NCI-H524 (cell line): Measurements from ENCODE around the gene EHBP1.
"Not testable (repeated sequence)": the region's sequence is repeated elsewhere in the genome, so short reads cannot be mapped to it uniquely, and the experiment has no call there.

Experiments used
- DNase-seq, 2 experiments: peaks; one replicate each; lab custom pipeline; 2025; lab: John Stamatoyannopoulos, UW

The EHBP1 gene

GRCh38 chr2:62736899-62737559, 31.5 kb downstream of the EHBP1 start:
- no peak for DNase-seq

- no peak for DNase-seq
Measured at GRCh38 chr2:62738981-62739936, 33.7 kb downstream of the EHBP1 start.

DNA sequence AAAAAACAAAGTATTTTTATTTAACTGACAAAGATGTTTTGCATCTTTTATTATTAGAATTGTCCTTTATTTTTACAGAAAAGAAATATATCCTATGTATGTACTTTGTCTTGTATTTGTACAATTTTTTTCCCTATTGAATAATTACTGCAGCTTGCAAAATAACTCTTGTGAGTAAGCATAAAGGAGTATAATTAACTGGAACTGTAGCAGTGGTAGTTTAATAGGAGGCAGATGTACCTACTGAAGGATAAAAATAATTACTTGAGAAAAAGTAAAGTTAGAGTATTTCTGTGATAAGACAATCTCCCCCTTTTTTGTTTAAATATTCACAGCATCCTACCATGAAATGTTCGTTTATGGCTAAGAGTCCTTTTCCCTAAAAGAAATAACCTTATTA, 34.7 kb downstream of the EHBP1 start:
- DNase-seq: no peak

- no peak for DNase-seq
Measured at GRCh38 chr2:62741127-62741526, 35.6 kb downstream of the EHBP1 start.

- DNase-seq: no peak
Measured at GRCh38 chr2:62741954-62742722, 36.6 kb downstream of the EHBP1 start.

DNA sequence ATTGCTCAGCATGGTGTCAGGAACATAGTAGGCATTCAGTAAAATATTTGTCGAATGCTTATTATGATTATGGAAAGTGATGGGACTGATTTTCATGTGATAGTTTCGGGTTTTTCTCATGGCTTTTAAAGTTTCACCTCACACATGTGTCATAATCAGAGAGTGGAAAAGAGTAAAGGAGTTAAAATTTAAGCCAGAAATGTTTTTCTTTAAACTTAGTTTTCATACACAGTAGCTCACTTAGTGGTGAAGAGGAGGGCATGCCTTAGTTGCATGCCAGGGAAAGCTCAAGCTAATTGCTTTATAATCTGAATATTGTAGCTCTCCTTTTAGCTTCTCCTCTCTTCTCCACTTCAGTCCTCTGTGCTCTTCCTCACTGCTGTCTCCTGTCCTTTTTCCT, 38.0 kb downstream of the EHBP1 start:
- DNase-seq: no peak

DNA sequence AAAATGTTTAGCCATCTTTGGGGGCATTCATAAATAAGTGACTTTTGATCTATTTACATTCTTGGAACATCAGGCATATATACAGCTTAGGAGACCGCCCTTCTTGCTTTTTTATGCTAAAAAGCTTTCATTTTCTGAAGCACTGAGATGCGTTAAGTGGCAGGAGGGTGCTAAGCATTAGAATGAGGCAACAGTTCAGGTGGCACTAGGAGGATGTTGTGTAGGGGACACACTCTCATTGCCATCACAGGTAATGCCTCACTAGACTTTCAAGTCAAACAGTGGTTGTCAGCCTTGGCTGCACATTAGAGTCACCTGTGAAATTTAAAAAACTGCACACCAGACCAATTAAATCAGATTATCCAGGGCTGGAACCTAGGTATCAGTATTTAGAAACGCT, 39.1 kb downstream of the EHBP1 start:
- no peak for DNase-seq

GRCh38 chr2:62745891-62746481, 40.5 kb downstream of the EHBP1 start:
- no peak for DNase-seq

GRCh38 chr2:62747169-62747568, 41.7 kb downstream of the EHBP1 start:
- DNase-seq: no peak

DNA sequence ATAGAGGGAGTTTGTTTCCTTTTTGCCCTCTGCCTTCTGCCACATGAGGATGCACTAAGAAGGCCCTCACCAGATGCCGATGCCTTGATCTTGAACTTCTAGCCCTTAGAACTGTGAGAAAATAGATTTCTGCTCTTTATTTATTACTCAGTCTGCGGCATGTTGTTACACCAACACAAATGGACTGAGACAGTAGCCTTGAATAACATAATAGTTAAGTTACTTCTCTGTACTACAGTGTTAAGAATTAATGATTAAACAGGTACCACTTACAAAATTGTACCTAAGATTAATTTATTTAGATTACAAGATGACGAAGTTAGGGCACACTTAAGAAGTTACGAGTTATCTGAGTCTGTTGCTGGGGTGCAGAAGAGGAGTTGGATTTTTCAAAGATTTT, 42.4 kb downstream of the EHBP1 start:
- DNase-seq: no peak

- not testable (repeated sequence) for DNase-seq
Measured at GRCh38 chr2:62749111-62749510, 43.6 kb downstream of the EHBP1 start.

GRCh38 chr2:62757029-62757428, 51.5 kb downstream of the EHBP1 start:
- DNase-seq: no peak

DNA sequence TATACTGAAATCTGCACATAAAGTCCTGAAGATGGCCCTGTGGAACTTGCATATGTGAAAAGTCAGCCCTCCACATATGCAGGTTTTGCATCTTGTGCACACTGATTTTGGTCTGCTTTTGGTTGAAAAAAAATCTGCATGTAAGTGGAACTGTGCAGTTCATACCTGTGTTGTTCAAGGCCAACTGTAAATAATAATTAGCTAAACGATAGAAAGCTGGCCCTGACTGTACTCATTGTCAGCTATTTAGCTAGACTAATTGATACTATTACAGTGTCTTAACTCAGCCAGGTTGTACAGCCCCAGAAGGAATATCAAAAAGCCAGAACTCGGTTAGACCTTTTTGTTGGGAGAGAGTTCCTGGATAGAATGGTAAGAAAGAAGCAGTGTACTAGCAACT, 54.5 kb downstream of the EHBP1 start:
- no peak for DNase-seq

DNA sequence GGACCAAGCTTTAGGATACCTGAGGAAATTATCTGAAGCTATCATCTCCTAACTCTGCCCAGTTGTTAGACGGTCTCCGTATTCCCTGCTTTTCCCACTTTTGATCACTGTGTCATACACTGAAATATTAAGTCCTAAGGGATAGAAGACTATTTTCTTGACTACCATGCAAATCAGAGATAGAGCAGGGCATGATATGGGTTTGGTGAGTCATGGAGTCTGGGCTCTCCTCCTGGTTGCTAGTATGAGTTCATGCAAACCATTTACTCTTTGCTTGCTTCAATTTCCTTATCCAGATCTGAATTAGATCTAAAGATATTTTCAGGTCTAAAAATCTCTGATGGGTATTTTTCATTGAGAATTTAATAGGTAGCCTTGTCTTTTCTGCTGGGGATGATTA, 55.0 kb downstream of the EHBP1 start:
- no peak for DNase-seq

GRCh38 chr2:62765619-62766376, 60.3 kb downstream of the EHBP1 start:
- no peak for DNase-seq

- DNase-seq: no peak
Measured at GRCh38 chr2:62768615-62769014, 63.1 kb downstream of the EHBP1 start.

GRCh38 chr2:62770629-62771028, 65.1 kb downstream of the EHBP1 start:
- no peak for DNase-seq

DNA sequence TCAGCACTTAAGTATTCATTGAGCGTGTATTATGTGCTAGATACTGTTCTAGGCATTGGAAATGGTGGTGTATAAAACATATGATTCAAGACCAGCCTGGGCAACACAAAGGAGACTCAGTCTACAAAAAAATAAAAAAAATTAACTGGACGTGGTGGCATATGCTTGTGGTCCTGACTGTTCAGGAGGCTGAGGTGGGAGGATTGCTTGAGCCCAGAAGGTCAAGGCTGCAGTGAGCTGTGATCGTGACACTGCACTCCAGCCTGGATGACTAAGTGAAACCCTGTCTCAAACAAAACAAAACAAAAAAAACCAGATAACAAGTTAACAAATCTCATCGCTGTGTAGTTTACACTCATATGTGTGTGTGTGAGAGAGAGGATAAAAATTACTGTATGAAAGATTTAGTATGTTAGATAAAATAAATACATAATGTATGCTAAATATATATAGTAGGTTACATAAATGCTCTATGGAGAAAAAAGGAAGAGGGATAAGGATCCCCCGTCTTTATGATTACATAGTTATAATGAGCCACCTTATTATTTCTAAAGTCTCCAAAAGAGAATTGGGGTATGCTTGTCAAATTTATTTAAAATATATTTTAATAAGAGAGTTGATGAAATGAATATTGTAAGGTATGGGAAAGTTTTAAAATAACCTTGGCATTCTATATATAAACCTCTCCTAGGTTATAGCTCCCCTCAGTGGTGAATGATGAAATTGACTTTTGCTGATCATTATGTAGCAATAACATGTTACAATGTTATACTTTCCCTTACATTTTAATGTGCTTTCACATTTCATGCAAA, 69.2 kb downstream of the EHBP1 start:
- peak in 1 of 2 experiments; percentile 29 for DNase-seq

DNA sequence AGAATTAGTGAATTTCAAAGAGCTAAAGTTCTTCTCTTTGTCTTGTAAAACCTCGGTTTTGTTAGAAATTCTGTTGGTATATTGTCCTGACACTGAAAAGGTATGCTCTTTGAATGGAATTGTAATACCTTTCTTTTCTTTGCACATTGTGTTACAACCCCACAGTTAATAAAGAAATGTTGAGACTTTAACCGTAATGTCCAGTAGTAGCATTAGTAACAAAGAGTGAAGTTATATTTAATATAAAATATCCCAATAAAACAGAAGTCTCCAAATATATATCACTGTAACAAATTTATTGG, 69.8 kb downstream of the EHBP1 start:
- no peak for DNase-seq

GRCh38 chr2:62783679-62784078, 78.2 kb downstream of the EHBP1 start:
- DNase-seq: no peak

DNA sequence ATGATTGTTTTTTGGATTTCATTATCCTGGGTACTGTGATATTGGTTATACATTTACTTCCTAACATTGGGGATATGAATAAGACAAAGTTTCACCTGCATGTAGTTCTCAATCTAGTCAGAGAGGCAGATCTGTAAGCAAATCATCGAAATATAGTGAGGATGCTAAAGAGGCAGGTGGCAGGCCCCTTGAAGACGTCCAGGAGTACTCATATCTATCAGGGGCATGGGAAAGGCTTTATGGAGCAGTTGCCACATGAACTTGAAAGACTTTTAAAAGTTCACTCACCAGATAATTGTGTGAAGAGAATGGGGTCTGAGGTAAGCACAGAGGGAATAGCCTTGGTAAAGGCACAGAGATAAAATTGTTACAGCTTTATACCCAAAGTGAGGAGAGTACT, 78.8 kb downstream of the EHBP1 start:
- DNase-seq: no peak
